ENCODE results near the gene ERN2. TPM values are rescaled to one million over a fixed set of nuclear protein-coding genes. Genes with fewer than 3 reads are reported as not detected.

The ERN2 gene
- total and polyA plus RNA-seq, 9 of the 15 experiments (the other 6 are each of a cell fraction or from before 2014, with no cell fraction given) = 0.07 to 1.5 (median 0.51) TPM; not detected in 3

DNA sequence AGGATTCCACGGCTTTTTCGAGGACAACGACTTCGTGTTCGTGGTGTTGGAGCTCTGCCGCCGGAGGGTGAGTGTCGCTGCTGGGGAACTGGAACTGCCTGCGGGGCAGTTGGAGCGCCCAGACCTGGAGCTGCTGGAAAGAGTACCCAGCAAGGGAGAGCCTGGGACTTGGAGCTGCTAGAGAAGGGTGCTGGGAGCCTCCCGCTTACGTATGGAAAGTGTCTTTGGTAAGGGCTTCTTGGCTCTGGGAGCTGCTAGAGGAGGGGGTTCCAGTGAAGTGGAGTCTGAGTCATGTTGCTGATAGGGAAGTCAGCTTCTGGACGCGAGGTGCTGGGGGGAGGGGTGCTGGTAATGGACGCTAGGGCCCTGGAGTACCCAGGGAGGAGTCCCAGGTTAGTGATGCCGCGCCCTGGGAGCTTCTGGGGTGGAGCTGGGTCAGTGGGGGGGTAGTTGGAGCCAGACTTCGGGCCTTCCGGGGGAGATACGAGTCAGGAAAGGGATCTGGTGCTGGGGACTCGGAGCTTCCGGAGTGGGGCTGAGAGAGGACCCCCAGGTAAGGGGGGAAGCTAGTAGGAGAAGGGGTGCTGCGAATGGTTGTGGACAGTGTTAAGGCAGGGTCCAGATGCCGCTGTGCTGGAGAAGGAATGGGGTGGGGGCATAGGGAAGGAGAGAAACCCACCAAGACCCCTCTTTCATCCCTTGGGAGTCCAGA lies 33.6 kb downstream of the ERN2 start (continued):
- TF ChIP-seq, protein P1, sequence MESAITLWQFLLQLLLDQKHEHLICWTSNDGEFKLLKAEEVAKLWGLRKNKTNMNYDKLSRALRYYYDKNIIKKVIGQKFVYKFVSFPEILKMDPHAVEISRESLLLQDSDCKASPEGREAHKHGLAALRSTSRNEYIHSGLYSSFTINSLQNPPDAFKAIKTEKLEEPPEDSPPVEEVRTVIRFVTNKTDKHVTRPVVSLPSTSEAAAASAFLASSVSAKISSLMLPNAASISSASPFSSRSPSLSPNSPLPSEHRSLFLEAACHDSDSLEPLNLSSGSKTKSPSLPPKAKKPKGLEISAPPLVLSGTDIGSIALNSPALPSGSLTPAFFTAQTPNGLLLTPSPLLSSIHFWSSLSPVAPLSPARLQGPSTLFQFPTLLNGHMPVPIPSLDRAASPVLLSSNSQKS (CRISPR knock-in tag; IDR thresholded peaks at IDR 0.05) = no peak
- TF ChIP-seq SETDB1 (IDR thresholded peaks at IDR 0.05; ENCODE audit: low read length) (no peak), ZNF445 (CRISPR knock-in tag; IDR thresholded peaks at IDR 0.05; ENCODE audit: low read depth) (no peak), RBM25 (IDR thresholded peaks at IDR 0.05; ENCODE audit: low read depth, low read length, severe bottlenecking) (no peak), KAT7 (CRISPR knock-in tag; IDR thresholded peaks at IDR 0.05; ENCODE audit: borderline replicate concordance) (0 out of 2 replicates have a peak, but pooled peaks have one; percentile 77), TEAD4 (IDR thresholded peaks at IDR 0.05; ENCODE audit: low read length) (no peak), TEAD4 (CRISPR knock-in tag; IDR thresholded peaks at IDR 0.05; ENCODE audit: borderline replicate concordance) (no peak), ZNF239 (CRISPR knock-in tag; IDR thresholded peaks at IDR 0.05) (no peak), NFATC3 (IDR thresholded peaks at IDR 0.05) (no peak), U2AF1 (optimal IDR thresholded peaks at IDR 0.05; ENCODE audit: low read depth, low read length) (no peak), SRSF3 (IDR thresholded peaks at IDR 0.05; ENCODE audit: insufficient read depth, low read length) (no peak), ZNF507 (tag; conservative IDR thresholded peaks at IDR 0.05) (no peak), HES1 (IDR thresholded peaks at IDR 0.05; ENCODE audit: low read depth) (no peak), HMBOX1 (IDR thresholded peaks at IDR 0.05) (no peak), FOXK2 (conservative IDR thresholded peaks at IDR 0.05 in 1 of 2, IDR thresholded peaks at IDR 0.05 in 1 of 2; ENCODE audit: low read depth in 2 of 2) (peak; percentile 42 to 81; a peak in 2 of 4 replicates), PRMT5 (CRISPR knock-in tag; IDR thresholded peaks at IDR 0.05) (no peak)
- TF ChIP-seq, protein P2, sequence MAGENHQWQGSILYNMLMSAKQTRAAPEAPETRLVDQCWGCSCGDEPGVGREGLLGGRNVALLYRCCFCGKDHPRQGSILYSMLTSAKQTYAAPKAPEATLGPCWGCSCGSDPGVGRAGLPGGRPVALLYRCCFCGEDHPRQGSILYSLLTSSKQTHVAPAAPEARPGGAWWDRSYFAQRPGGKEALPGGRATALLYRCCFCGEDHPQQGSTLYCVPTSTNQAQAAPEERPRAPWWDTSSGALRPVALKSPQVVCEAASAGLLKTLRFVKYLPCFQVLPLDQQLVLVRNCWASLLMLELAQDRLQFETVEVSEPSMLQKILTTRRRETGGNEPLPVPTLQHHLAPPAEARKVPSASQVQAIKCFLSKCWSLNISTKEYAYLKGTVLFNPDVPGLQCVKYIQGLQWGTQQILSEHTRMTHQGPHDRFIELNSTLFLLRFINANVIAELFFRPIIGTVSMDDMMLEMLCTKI (IDR thresholded peaks at IDR 0.05; ENCODE audit: partially characterized antibody) = no peak
- TF ChIP-seq, protein P3, sequence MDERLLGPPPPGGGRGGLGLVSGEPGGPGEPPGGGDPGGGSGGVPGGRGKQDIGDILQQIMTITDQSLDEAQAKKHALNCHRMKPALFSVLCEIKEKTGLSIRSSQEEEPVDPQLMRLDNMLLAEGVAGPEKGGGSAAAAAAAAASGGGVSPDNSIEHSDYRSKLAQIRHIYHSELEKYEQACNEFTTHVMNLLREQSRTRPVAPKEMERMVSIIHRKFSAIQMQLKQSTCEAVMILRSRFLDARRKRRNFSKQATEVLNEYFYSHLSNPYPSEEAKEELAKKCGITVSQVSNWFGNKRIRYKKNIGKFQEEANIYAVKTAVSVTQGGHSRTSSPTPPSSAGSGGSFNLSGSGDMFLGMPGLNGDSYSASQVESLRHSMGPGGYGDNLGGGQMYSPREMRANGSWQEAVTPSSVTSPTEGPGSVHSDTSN (CRISPR knock-in tag; IDR thresholded peaks at IDR 0.05; ENCODE audit: low read depth) = no peak
- TF ChIP-seq, protein P3 (tag; conservative IDR thresholded peaks at IDR 0.05; ENCODE audit: low read depth) = no peak
